Testis (tissue), 2 donors: Measurements from ENCODE around the gene GH2.

Source experiments
- CTCF ChIP-seq, 3 experiments: fragments of 450-650 bp in 2 of 3; fragments of 200-600 bp in 1 of 3; sonication (generic) in 1 of 3; IDR thresholded peaks; one replicate each; pipeline ENCODE4 v1.5.1; 2016 to 2019; ENCODE audit warnings: antibody characterized with exemption in 3 of 3, mild to moderate bottlenecking in 2 of 3, moderate library complexity in 1 of 3
- POLR2A ChIP-seq: fragments of 450-650 bp; IDR thresholded peaks from one replicate; pipeline ENCODE4 v1.6.1; 2017; ENCODE audit warnings: antibody characterized with exemption, mild to moderate bottlenecking, moderate library complexity

GRCh38 chr17:63918305-63918704 lies 36.6 kb upstream of the GH2 start:
- TF ChIP-seq CTCF (IDR thresholded peaks at IDR 0.05) = no peak
- no peak for TF ChIP-seq POLR2A
